Omental fat pad (tissue), 4 donors: ENCODE measurements around the gene FAM120AOS. TPM values are rescaled to one million over a fixed set of nuclear protein-coding genes. Genes with fewer than 3 reads are reported as not detected.

Source experiments
- ATAC-seq: fragments of 150-250 bp; one replicate; pipeline ENCODE4 v1.9.1; 2016; ENCODE audit warnings: mild to moderate bottlenecking, moderate library complexity; ENCODE audit not compliant: low FRiP score
- DNase-seq: peaks from one replicate; pipeline ENCODE4 v3.0.0-alpha.2; 2019; ENCODE audit warnings: low spot score
- CTCF ChIP-seq, 3 donors: fragments of 450-650 bp; IDR thresholded peaks; one replicate each; pipeline ENCODE4 v1.5.1; 2016 to 2017; ENCODE audit warnings: antibody characterized with exemption in 3 of 3, mild to moderate bottlenecking in 3 of 3, moderate library complexity in 2 of 3
- total RNA-seq, 4 donors: library from RNA; depleted of rRNA; stranded (reverse); fragments of >200 nt; gene quantifications; one replicate each; pipeline ENCODE4 v1.1.0, GENCODE V29; 2016

FAM120AOS gene
- total RNA-seq, 4 donors from 2014 or later: 48.2 to 61.2 (median 54.2) TPM

- ATAC-seq (no peak), DNase-seq (no peak)
- TF ChIP-seq CTCF (IDR thresholded peaks at IDR 0.05): no peak
These were observed 38.3 kb upstream of the FAM120AOS start for GRCh38 chr9:93491593-93492232.

- TF ChIP-seq CTCF (IDR thresholded peaks at IDR 0.05): no peak
- no peak for DNase-seq
- ATAC-seq: no peak
These were observed 34.9 kb upstream of the FAM120AOS start for GRCh38 chr9:93488244-93488643.

- no peak for DNase-seq
- TF ChIP-seq CTCF (IDR thresholded peaks at IDR 0.05): no peak
- no peak for ATAC-seq
These were observed 32.9 kb upstream of the FAM120AOS start for GRCh38 chr9:93486268-93486667.

- no peak for ATAC-seq
- DNase-seq: no peak
- no peak for TF ChIP-seq CTCF (IDR thresholded peaks at IDR 0.05)
These were observed 30.1 kb upstream of the FAM120AOS start for GRCh38 chr9:93483497-93483896.

- TF ChIP-seq CTCF (IDR thresholded peaks at IDR 0.05): no peak
- DNase-seq (no peak), ATAC-seq (no peak)
These were observed 27.4 kb upstream of the FAM120AOS start for GRCh38 chr9:93480728-93481324.

GRCh38 chr9:93480262-93480661 is 26.9 kb upstream of the FAM120AOS start:
- ATAC-seq: no peak
- DNase-seq: no peak
- TF ChIP-seq CTCF (IDR thresholded peaks at IDR 0.05): no peak

GRCh38 chr9:93479726-93480125 is 26.3 kb upstream of the FAM120AOS start:
- ATAC-seq (no peak), DNase-seq (no peak)
- no peak for TF ChIP-seq CTCF (IDR thresholded peaks at IDR 0.05)
